Osteoblast (primary cell): ENCODE results near the gene AMELX. TPM values are rescaled to one million over a fixed set of nuclear protein-coding genes. Genes with fewer than 3 reads are reported as not detected.

Source experiments
- DNase-seq: peaks from one replicate; pipeline ENCODE4 v3.0.0; 2011; ENCODE audit warnings: low spot score, mixed read lengths; ENCODE audit not compliant: insufficient read length; ENCODE audit errors: missing footprints
- H2AFZ ChIP-seq: 2 replicates; pipeline ENCODE4 v1.6.0; 2011; ENCODE audit warnings: mild to moderate bottlenecking, low read length
- H3K27ac ChIP-seq: 2 replicates; pipeline ENCODE4 v1.5.1; 2011; ENCODE audit warnings: mild to moderate bottlenecking, low read depth, low read length, moderate library complexity
- H3K27me3 ChIP-seq: 2 replicates; pipeline ENCODE4 v1.6.0; 2012; ENCODE audit warnings: mild to moderate bottlenecking, control low read depth, inconsistent platforms, low read length, moderate library complexity; ENCODE audit not compliant: insufficient read depth
- H3K36me3 ChIP-seq: 2 replicates; pipeline ENCODE4 v1.5.1; 2011; ENCODE audit warnings: mild to moderate bottlenecking, low read length, control low read depth, moderate library complexity; ENCODE audit not compliant: insufficient read depth
- H3K4me1 ChIP-seq: 2 replicates; pipeline ENCODE4 v1.5.1; 2011; ENCODE audit warnings: mild to moderate bottlenecking, low read length, control low read depth, moderate library complexity; ENCODE audit not compliant: insufficient read depth
- H3K4me2 ChIP-seq: 2 replicates; pipeline ENCODE4 v1.6.0; 2011; ENCODE audit warnings: mild to moderate bottlenecking, low read length; ENCODE audit not compliant: insufficient read depth
- H3K4me3 ChIP-seq: fragments of 200-600 bp; sonication (generic); 3 replicates; pipeline ENCODE4 v1.5.1; 2012; ENCODE audit warnings: mild to moderate bottlenecking, low read length, inconsistent platforms; ENCODE audit not compliant: insufficient read depth
- H3K79me2 ChIP-seq: 2 replicates; pipeline ENCODE4 v1.6.0; 2012; ENCODE audit warnings: mild to moderate bottlenecking, low read length, control low read depth, inconsistent platforms; ENCODE audit not compliant: insufficient read depth
- H3K9me3 ChIP-seq: 2 replicates; pipeline ENCODE4 v1.5.1; 2011; ENCODE audit warnings: low read depth, low read length, control low read depth
- H4K20me1 ChIP-seq: 2 replicates; pipeline ENCODE4 v1.6.0; 2012; ENCODE audit warnings: mild to moderate bottlenecking, low read length, control low read depth; ENCODE audit not compliant: insufficient read depth
- small RNA-seq: library from RNA; depleted of rRNA; stranded (forward); fragments of <200 nt; gene quantifications from one replicate; pipeline ENCODE3, GENCODE V24; 2012
- total RNA-seq: library from RNA; depleted of rRNA; stranded (reverse); fragments of >200 nt; gene quantifications from 2 replicates; pipeline ENCODE4 v1.2.3, GENCODE V29; 2012
- TF ChIP-seq, protein P1 (sequence below): IDR thresholded peaks from 2 replicates; pipeline ENCODE4 v1.5.1; 2011; ENCODE audit warnings: mild to moderate bottlenecking, low read depth, low read length, moderate library complexity; ENCODE audit errors: extremely low read depth

Gene AMELX
- total RNA-seq, 1 donor: not detected

DNA sequence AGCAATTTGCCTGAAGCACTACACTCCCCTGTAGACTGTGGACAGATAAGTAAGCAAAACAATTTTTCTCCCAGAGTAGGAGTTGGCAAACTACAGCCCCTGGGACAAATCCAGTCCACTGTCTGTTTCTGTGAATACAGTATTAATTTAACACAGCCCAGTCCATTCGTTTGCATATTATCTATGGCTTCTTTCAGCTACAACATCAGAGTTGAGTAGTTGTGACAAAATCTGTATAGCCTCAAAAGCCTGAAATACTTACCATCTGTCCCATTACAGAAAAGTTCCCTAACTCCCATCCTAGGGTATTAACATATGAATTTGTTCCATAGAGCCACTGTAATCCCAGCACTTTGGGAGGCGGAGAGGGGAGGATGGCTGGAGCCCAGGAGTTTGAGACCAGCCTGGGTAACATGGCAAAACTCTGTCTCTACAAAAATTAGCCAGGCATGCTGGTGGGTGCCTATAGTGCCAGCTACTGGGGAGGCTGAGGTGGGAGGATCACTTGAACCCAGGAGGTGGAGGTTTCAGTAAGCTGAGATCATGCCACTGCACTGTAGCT is 53.0 kb downstream of the AMELX start:
- Histone ChIP-seq H3K4me1 (peaks cover 5% of the 10 kb centered on the region), H3K36me3 (no peaks in the 10 kb centered on the region), H2AFZ (no peak overlapping the region), H4K20me1 (no peaks in the 10 kb centered on the region), H3K9me3 (no peaks in the 10 kb centered on the region), H3K4me3 (no peak overlapping the region), H3K79me2 (no peaks in the 10 kb centered on the region), H3K4me2 (no peak overlapping the region), H3K27me3 (no peaks in the 10 kb centered on the region), H3K27ac (no peak overlapping the region)
- TF ChIP-seq, protein P1, sequence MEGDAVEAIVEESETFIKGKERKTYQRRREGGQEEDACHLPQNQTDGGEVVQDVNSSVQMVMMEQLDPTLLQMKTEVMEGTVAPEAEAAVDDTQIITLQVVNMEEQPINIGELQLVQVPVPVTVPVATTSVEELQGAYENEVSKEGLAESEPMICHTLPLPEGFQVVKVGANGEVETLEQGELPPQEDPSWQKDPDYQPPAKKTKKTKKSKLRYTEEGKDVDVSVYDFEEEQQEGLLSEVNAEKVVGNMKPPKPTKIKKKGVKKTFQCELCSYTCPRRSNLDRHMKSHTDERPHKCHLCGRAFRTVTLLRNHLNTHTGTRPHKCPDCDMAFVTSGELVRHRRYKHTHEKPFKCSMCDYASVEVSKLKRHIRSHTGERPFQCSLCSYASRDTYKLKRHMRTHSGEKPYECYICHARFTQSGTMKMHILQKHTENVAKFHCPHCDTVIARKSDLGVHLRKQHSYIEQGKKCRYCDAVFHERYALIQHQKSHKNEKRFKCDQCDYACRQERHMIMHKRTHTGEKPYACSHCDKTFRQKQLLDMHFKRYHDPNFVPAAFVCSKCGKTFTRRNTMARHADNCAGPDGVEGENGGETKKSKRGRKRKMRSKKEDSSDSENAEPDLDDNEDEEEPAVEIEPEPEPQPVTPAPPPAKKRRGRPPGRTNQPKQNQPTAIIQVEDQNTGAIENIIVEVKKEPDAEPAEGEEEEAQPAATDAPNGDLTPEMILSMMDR: no peak
- DNase-seq: no peak

GRCh38 chrX:11347300-11347699 is 54.1 kb downstream of the AMELX start:
- TF ChIP-seq, protein P1: no peak
- no peak overlapping the region for H3K4me2 ChIP-seq
- H3K36me3 ChIP-seq: no peaks in the 10 kb centered on the region
- H3K9me3 ChIP-seq: no peaks in the 10 kb centered on the region
- no peaks in the 10 kb centered on the region for H3K79me2 ChIP-seq
- no peaks in the 10 kb centered on the region for H3K27me3 ChIP-seq
- H4K20me1 ChIP-seq: no peaks in the 10 kb centered on the region
- H3K27ac ChIP-seq: no peak overlapping the region
- no peak overlapping the region for H3K4me3 ChIP-seq
- H2AFZ ChIP-seq: no peak overlapping the region
- no peak for DNase-seq
- H3K4me1 ChIP-seq: peaks cover 9% of the 10 kb centered on the region

DNA sequence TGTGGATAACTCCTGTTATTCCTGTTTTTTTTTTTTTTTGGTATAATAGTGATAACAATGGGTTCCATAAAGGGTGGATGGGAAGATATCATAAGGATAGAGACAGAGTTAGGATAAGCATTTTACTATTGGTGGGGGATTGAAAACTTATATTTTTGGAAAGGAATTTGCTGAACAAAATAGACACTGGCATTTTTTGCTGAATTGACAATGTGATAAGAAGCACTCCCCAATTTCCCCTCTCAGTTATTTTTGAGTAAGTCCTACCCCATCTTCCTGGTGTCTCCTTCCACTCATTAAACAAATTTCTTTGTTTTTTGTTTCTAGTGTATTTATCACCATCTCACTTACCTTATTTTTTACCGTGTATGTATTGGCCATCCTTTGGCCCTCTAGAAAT is 55.8 kb downstream of the AMELX start:
- Histone ChIP-seq H3K36me3 (no peaks in the 10 kb centered on the region), H3K4me2 (no peak overlapping the region), H3K4me1 (peaks cover 15% of the 10 kb centered on the region), H3K27me3 (no peaks in the 10 kb centered on the region), H3K4me3 (no peak overlapping the region), H2AFZ (no peak overlapping the region), H3K27ac (no peak overlapping the region), H4K20me1 (no peaks in the 10 kb centered on the region), H3K9me3 (no peaks in the 10 kb centered on the region), H3K79me2 (no peaks in the 10 kb centered on the region)
- TF ChIP-seq, protein P1: no peak
- DNase-seq: no peak

DNA sequence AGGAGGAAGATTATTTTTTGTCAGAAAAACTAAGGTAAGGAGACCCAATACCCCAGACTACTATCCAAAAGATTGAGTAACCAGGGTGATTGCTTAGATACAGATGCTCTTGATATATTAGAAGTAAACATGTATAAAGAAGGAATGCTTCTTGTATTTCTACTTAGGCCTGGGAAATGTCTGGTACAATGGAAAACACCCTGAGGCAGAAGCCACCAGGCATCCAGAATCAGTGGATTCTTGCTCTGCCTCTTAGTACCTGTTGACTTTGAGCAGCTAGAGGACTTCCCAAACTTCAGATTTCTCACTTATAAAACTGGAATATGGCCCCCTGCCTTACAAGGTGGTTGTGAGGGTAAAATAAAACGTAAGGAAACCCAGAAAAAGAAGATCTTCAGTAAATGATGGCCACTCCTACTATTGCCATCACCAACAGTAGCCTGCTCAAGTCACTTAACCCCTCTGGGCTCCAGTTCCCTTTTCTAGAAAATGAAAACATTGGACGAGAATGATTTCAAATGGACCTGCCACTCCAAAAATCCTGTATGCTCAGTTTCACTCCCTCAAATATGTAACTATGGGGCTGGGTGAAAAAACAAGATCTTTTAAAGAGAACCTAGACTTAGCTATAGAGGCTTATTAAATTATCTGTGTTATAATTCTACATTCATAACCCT is 56.6 kb downstream of the AMELX start:
- H3K4me2 ChIP-seq: no peak overlapping the region
- H3K36me3 ChIP-seq: no peaks in the 10 kb centered on the region
- H3K27ac ChIP-seq: no peak overlapping the region
- H3K4me3 ChIP-seq: no peak overlapping the region
- no peaks in the 10 kb centered on the region for H3K9me3 ChIP-seq
- no peaks in the 10 kb centered on the region for H3K27me3 ChIP-seq
- H2AFZ ChIP-seq: no peak overlapping the region
- H3K79me2 ChIP-seq: no peaks in the 10 kb centered on the region
- peaks cover 15% of the 10 kb centered on the region for H3K4me1 ChIP-seq
- TF ChIP-seq, protein P1: no peak
- DNase-seq: no peak
- H4K20me1 ChIP-seq: no peaks in the 10 kb centered on the region

Small RNA genes lying within 50 kb of the gene (small RNA-seq; reads per million reads assigned to genes)
- gene MIR548AX: not detected

Other genes starting within 250 kb of the AMELX start
- gene HCCS, start 182.1 kb upstream of the AMELX start, total RNA-seq: 16.5 and 17.7 TPM in 2 replicates